ENCODE measurements around the gene DOK6. TPM values are rescaled to one million over a fixed set of nuclear protein-coding genes. Genes with fewer than 3 reads are reported as not detected.

Gene DOK6
- total and polyA plus RNA-seq, 2 experiments from 2014 or later: 0.29 to 0.42 TPM

GRCh38 chr18:69518989-69519388 lies 118.3 kb downstream of the DOK6 start (continued):
- TF ChIP-seq ZNF462 (CRISPR knock-in tag; IDR thresholded peaks at IDR 0.05): no peak

- no peaks in the 10 kb centered on the region for H3K27me3 ChIP-seq (ENCODE audit: insufficient read depth)
- H4K20me1 ChIP-seq (replicated peaks; ENCODE audit: insufficient read depth): no peaks in the 10 kb centered on the region
- H3K36me3 ChIP-seq (ENCODE audit: insufficient read depth): no peaks in the 10 kb centered on the region
- peaks cover 1% of the 10 kb centered on the region for H3K27me3 Mint-ChIP-seq (ENCODE audit: insufficient read depth, low read depth, poor library complexity)
- ATAC-seq (no peak), DNase-seq (ENCODE audit: low spot score) (no peak)
- H3K36me3 Mint-ChIP-seq (ENCODE audit: low read depth): no peaks in the 10 kb centered on the region
- H3K4me2 ChIP-seq: no peak overlapping the region
- H3K4me3 ChIP-seq: no peak overlapping the region
- no peaks in the 10 kb centered on the region for H3F3A ChIP-seq (replicated peaks; ENCODE audit: low read depth)
- no peak overlapping the region for H3K27ac Mint-ChIP-seq
- H3K4me1 ChIP-seq (ENCODE audit: insufficient read depth): no peaks in the 10 kb centered on the region
- TF ChIP-seq ETS1 (IDR thresholded peaks at IDR 0.05) (no peak), STAT1 (IDR thresholded peaks at IDR 0.05; ENCODE audit: unreplicated experiment) (no peak), CREB1 (CRISPR knock-in tag; IDR thresholded peaks at IDR 0.05; ENCODE audit: low read depth) (no peak), CTCF (conservative IDR thresholded peaks at IDR 0.05; ENCODE audit: low read depth in 2 of 2) (no peak), JUNB (IDR thresholded peaks at IDR 0.05; ENCODE audit: unreplicated experiment) (no peak), REST (IDR thresholded peaks at IDR 0.05; ENCODE audit: unreplicated experiment) (no peak), POLR2AphosphoS5 (IDR thresholded peaks at IDR 0.05; ENCODE audit: low read depth) (no peak), ZNF331 (CRISPR knock-in tag; IDR thresholded peaks at IDR 0.05; ENCODE audit: low read depth) (no peak), EZH2 (IDR thresholded peaks at IDR 0.05; ENCODE audit: low read depth, unreplicated experiment) (no peak)
- no peaks in the 10 kb centered on the region for H3K79me2 ChIP-seq (replicated peaks; ENCODE audit: insufficient read depth)
- H3K9me2 ChIP-seq (ENCODE audit: insufficient read depth): no peaks in the 10 kb centered on the region
- H2AFZ ChIP-seq: no peak overlapping the region
- H3K4me1 Mint-ChIP-seq: no peaks in the 10 kb centered on the region; the same call in 2 of the 3 replicates
- no peak overlapping the region for H3K27ac ChIP-seq (ENCODE audit: low read depth)
- H3K9me3 Mint-ChIP-seq: no peaks in the 10 kb centered on the region
- no peak overlapping the region for H3K4me3 Mint-ChIP-seq
These were observed 122.9 kb downstream of the DOK6 start for GRCh38 chr18:69523582-69523981.
